BLaER1 treated with 17β-estradiol and CSF1 and Interleukin-3, amounts not matched to agents 10 nM and 100 nM (cell line): ENCODE data around the gene HAVCR1.
A peak's percentile ranks its signal among the peaks of the same experiment; 100 is the strongest.

Experiments used
- H3K27ac ChIP-seq, 11 experiments: shearing (Covaris generic); formaldehyde crosslinking; 2 replicates each; pipeline ENCODE4 v1.8.1; 2022
- H3K27me3 ChIP-seq, 11 experiments: shearing (Covaris generic); formaldehyde crosslinking; 2 replicates each; pipeline ENCODE4 v1.8.1; 2022
- H3K36me3 ChIP-seq, 11 experiments: shearing (Covaris generic); formaldehyde crosslinking; 2 replicates each; pipeline ENCODE4 v1.8.1; 2022
- H3K4me1 ChIP-seq, 10 experiments: shearing (Covaris generic); formaldehyde crosslinking; 2 replicates each; pipeline ENCODE4 v1.8.1; 2022
- H3K4me2 ChIP-seq, 11 experiments: shearing (Covaris generic); formaldehyde crosslinking; 2 replicates each; pipeline ENCODE4 v1.8.1; 2022
- H3K4me3 ChIP-seq, 10 experiments: shearing (Covaris generic); formaldehyde crosslinking; 2 replicates each; pipeline ENCODE4 v1.8.1; 2022
- H3K9ac ChIP-seq, 11 experiments: shearing (Covaris generic); formaldehyde crosslinking; 2 replicates each; pipeline ENCODE4 v1.8.1; 2022
- H3K9me3 ChIP-seq, 11 experiments: shearing (Covaris generic); formaldehyde crosslinking; replicated peaks in 1 of 11; 2 replicates each; pipeline ENCODE4 v1.8.1; 2022
- H4K20me1 ChIP-seq, 11 experiments: shearing (Covaris generic); formaldehyde crosslinking; 2 replicates each; pipeline ENCODE4 v1.8.1; 2022
- Cebpa-rat ChIP-seq, 11 experiments: shearing (Covaris generic); IDR thresholded peaks; 2 replicates each; pipeline ENCODE4 v1.8.1; 2022

HAVCR1 gene

DNA sequence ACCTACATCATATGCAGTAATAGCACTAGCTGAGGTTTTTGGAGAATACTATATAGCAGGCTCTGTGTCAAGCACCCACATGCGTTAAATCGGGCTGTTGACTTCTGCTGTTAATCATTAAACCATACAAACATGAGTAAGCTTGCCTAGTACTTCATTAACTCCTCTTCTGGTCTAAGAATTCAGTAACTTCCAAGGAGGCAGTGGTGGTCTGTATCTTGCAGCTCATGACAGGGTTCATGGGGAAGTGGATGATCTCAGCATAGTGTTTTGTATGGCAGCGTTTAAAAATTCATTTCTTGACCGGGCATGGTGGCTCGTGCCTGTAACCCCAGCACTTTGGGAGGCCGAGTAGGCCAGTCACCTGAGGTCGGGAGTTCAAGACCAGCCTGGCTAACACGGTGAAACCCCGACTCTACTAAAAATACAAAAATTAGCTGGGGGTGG lies at the start of gene HAVCR1:
Gene HAVCR1, minus strand, starts transcription at position 24 of the 447 bp plus-strand sequence. CDS start 1,173 bp downstream, outside the sequence.
- H4K20me1 ChIP-seq: no peaks in the 10 kb centered on the region
- no peak within 1 kb of the TSS for H3K27ac ChIP-seq
- no peaks in the 10 kb centered on the region for H3K4me1 ChIP-seq
- no peak within 1 kb of the TSS for H3K4me3 ChIP-seq
- H3K4me2 ChIP-seq: no peak within 1 kb of the TSS
- no peak within 1 kb of the TSS for H3K9ac ChIP-seq
- no peaks in the 10 kb centered on the region for H3K36me3 ChIP-seq
- peaks cover 0 to 5% (median 0%) of the 10 kb centered on the region in 11 experiments; a peak in 1 of 22 replicates for H3K9me3 ChIP-seq
- TF ChIP-seq Cebpa-rat (IDR thresholded peaks at IDR 0.05): no peak
- no peaks in the 10 kb centered on the region for H3K27me3 ChIP-seq

DNA sequence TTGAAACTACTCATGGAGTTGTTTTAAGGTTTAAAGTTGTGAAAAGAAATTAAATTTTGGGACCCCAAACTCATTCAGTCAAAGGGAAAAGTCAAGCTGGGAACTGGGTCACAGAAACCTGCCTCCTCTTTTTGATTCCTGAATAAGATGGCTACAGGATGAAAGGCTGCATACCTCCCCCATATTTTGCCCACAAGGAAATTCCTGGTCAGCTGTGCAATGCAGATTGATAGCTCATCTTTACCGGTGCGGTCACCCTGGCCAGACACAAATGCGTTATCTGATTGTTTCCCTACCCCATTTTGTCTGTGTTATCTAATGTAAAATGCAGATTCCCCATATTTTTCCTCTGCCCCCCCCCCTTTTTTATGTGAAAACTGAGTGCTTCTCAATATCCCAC lies 48.6 kb upstream of the HAVCR1 start:
- Histone ChIP-seq H3K4me3 (peak overlapping the region in 4 of 10 experiments; percentile 61 to 79 (median 70); a peak in 9 of 20 replicates), H3K9me3 (no peaks in the 10 kb centered on the region), H3K27me3 (no peaks in the 10 kb centered on the region), H4K20me1 (peaks cover 0 to 31% (median 0%) of the 10 kb centered on the region in 11 experiments; a peak in 2 of 22 replicates), H3K9ac (peak overlapping the region in 6 of 11 experiments; percentile 42 to 87 (median 78); a peak in 11 of 22 replicates), H3K4me2 (peak overlapping the region in 8 of 11 experiments; percentile 45 to 96 (median 78); a peak in 17 of 22 replicates), H3K27ac (peak overlapping the region in 7 of 11 experiments; percentile 48 to 93 (median 87); a peak in 13 of 22 replicates), H3K36me3 (peaks cover 0 to 42% (median 0%) of the 10 kb centered on the region in 11 experiments; a peak in 7 of 22 replicates), H3K4me1 (peaks cover 21 to 81% (median 42%) of the 10 kb centered on the region in 10 experiments)
- TF ChIP-seq Cebpa-rat (IDR thresholded peaks at IDR 0.05): no peak

DNA sequence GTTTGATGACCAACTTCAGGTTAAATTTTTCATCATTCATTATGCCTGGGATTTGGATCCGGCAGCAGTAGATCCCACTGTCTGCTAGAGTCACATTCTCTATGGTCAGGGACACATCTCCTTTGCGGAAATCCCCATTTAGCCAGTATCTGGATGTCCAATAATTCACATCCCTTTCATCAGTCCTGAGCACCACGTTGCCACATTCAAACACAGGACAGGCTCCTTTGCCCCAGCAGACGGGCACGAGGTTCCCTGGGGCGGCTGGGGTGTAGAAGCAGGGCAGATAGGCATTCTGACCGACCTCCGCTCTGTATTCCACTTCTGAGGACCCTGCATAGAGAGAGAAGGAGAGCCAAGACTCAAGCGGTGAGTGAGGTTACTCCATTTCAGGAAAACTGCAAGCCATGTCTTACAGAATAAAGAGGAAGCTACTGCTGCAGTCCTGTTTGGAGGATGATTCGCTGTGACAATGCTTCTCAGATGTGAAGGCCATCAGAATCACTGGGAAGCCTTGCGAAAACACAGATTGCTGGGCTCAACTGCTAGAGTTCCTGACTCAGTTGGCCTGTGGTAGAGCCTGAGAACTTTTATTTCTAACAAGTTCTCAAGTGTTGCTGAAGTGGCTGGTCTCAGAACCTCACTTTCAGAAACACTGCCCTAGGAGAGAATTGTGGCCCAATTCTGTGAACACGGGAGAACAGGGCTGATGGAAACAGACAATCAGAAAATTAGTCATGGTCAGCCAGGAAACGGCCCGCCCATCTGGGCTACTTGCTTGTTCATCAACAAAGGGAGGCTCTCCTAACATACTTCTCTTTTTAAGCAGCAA lies 47.9 kb upstream of the HAVCR1 start:
- Histone ChIP-seq H3K4me2 (peak overlapping the region in 8 of 11 experiments; percentile 45 to 96 (median 78); a peak in 17 of 22 replicates), H4K20me1 (peaks cover 0 to 38% (median 0%) of the 10 kb centered on the region in 11 experiments; a peak in 2 of 22 replicates), H3K9ac (peak overlapping the region in 6 of 11 experiments; percentile 42 to 87 (median 78); a peak in 12 of 22 replicates), H3K27me3 (no peaks in the 10 kb centered on the region), H3K27ac (peak overlapping the region in 9 of 11 experiments; percentile 1 to 93 (median 81); a peak in 15 of 22 replicates), H3K4me1 (peaks cover 21 to 86% (median 42%) of the 10 kb centered on the region in 10 experiments), H3K4me3 (peak overlapping the region in 5 of 10 experiments; percentile 13 to 79 (median 67); a peak in 9 of 20 replicates), H3K9me3 (no peaks in the 10 kb centered on the region), H3K36me3 (peaks cover 0 to 48% (median 0%) of the 10 kb centered on the region in 11 experiments; a peak in 7 of 22 replicates)
- peak in 1 of 11 experiments; percentile 44; a peak in 1 of 22 replicates for TF ChIP-seq Cebpa-rat (IDR thresholded peaks at IDR 0.05)

DNA sequence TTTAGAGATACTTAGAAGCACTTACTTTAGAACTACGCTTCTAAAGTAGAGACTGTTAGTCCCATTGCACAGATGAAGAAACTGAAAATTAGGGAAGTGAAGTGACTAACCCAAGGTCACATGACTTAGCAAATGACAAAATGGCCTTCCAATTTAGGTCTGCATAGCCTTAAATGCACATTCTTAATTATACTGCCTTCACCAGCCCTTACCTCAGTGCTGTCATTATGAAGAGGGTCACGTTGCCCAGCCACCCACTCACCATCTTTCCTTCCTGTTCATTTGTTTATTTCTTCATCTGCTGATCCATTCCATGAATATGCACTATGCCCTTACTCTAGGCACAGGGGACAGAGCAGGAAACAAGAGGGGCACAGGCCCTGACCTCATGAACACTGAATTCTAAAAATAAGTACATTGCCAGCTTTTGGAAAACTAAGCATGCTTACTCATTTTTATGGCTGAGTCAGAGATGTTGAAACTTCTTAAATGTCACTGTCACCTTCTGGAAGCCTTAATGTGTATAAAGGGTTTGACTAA lies 41.3 kb upstream of the HAVCR1 start:
- H3K36me3 ChIP-seq: peaks cover 0 to 100% (median 0%) of the 10 kb centered on the region in 11 experiments; a peak in 7 of 22 replicates
- peaks cover 6 to 73% (median 19%) of the 10 kb centered on the region in 10 experiments; a peak in 19 of 20 replicates for H3K4me1 ChIP-seq
- peaks cover 0 to 97% (median 0%) of the 10 kb centered on the region in 11 experiments; a peak in 3 of 22 replicates for H4K20me1 ChIP-seq
- no peaks in the 10 kb centered on the region for H3K9me3 ChIP-seq
- peak overlapping the region; percentile 1 to 70 (median 39); a peak in 18 of 22 replicates for H3K27ac ChIP-seq
- no peak overlapping the region for H3K4me3 ChIP-seq
- no peaks in the 10 kb centered on the region for H3K27me3 ChIP-seq
- peak overlapping the region; percentile 16 to 95 (median 49); a peak in 21 of 22 replicates for H3K4me2 ChIP-seq
- H3K9ac ChIP-seq: peak overlapping the region in 2 of 11 experiments; percentile 26 to 38; a peak in 4 of 22 replicates
- peak in 1 of 11 experiments; percentile 17; a peak in 1 of 22 replicates for TF ChIP-seq Cebpa-rat (IDR thresholded peaks at IDR 0.05)

DNA sequence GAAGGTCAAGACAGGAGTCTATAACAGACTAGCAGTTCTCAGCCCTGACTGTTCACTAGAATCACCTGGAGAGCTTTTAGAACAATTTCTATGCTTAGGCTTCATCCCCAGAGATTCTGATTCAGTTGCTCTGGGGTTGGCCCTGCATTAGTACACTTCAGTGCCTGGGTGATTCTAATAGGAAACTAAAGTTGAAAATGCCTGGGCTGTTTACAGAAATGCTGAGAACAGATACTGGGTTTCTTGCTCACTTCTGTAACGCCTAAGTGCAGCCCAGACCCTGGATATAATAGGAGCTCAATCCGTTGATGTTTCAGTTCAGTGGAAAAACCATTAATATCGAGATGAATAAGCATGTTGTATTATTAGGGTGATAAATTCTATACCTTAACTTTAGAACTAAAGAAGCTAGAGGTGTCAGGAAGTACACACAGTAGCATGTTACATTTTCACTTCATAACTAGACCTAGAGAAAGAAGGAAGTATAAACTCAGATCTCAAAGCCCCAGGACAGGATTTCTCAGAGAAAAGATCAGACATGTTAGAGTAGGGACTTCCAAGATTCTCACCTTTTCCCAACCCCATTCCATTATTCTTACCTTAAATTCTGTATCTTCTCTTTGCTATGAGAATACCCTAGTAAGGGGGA lies 29.6 kb upstream of the HAVCR1 start:
- H3K4me3 ChIP-seq: no peak overlapping the region
- H3K9ac ChIP-seq: no peak overlapping the region
- H3K36me3 ChIP-seq: peaks cover 0 to 84% (median 0%) of the 10 kb centered on the region in 11 experiments; a peak in 7 of 22 replicates
- no peak overlapping the region for H3K27ac ChIP-seq
- peaks cover 0 to 7% (median 0%) of the 10 kb centered on the region in 10 experiments; a peak in 1 of 20 replicates for H3K4me1 ChIP-seq
- peaks cover 0 to 15% (median 0%) of the 10 kb centered on the region in 11 experiments; a peak in 3 of 22 replicates for H3K9me3 ChIP-seq
- no peak for TF ChIP-seq Cebpa-rat (IDR thresholded peaks at IDR 0.05)
- H3K4me2 ChIP-seq: no peak overlapping the region
- peaks cover 0 to 82% (median 0%) of the 10 kb centered on the region in 11 experiments; a peak in 5 of 22 replicates for H4K20me1 ChIP-seq
- no peaks in the 10 kb centered on the region for H3K27me3 ChIP-seq

DNA sequence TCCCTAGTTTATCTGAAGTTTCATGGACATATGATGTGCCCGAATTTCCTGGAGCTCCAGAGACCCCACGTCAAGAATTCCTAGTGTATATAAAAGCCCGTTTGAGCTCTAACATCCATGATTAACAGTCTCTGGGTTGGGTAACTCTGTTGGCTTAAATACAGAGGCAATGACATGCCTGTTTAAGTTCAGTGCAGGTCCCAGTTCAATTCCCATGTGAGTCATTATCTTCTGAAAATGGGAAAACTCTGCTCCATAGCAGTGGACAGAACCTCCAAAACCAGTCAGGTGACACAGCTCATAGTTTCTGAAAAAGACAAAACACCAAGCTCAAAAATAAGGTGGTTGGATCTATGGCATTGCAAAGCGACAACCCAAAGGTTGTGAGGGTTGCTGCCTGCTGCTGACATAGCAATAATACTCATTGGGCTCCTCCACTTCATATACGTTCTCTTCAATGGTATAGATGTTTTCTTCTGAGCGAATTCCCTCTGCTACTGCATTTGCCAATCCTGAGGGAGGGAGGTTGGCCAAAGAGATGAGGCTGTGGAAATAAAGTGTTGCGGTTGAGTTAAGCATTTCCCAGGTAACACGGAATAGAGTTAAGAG lies 27.9 kb upstream of the HAVCR1 start:
- no peak for TF ChIP-seq Cebpa-rat (IDR thresholded peaks at IDR 0.05)
- H3K36me3 ChIP-seq: peaks cover 0 to 83% (median 0%) of the 10 kb centered on the region in 11 experiments; a peak in 7 of 22 replicates
- H3K27ac ChIP-seq: no peak overlapping the region
- H3K27me3 ChIP-seq: no peaks in the 10 kb centered on the region
- peaks cover 0 to 15% (median 0%) of the 10 kb centered on the region in 11 experiments; a peak in 3 of 22 replicates for H3K9me3 ChIP-seq
- no peak overlapping the region for H3K4me2 ChIP-seq
- no peak overlapping the region for H3K4me3 ChIP-seq
- H3K9ac ChIP-seq: no peak overlapping the region
- H4K20me1 ChIP-seq: peaks cover 0 to 82% (median 0%) of the 10 kb centered on the region in 11 experiments; a peak in 5 of 22 replicates
- H3K4me1 ChIP-seq: peaks cover 0 to 7% (median 0%) of the 10 kb centered on the region in 10 experiments; a peak in 1 of 20 replicates

DNA sequence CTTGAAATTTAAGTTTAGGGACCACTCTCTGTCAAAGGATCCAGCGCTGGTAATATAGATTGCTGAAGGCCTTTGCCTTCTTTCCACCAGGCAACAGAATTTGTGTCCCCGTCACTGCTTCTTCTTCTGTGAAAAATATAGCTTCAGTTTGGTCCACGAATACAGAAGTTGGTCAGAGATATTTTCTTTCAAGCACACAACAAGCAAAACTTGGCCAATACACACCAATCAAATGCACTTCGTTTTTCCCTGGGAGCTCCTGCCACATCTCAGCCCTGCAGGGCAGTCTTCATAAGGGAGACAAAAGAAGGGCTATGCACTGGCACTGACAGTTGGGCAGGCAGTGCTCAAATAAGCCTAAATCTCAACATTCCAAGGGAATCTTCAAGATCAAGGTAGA lies 27.0 kb upstream of the HAVCR1 start:
- no peak for TF ChIP-seq Cebpa-rat (IDR thresholded peaks at IDR 0.05)
- Histone ChIP-seq H3K9me3 (peaks cover 0 to 15% (median 0%) of the 10 kb centered on the region in 11 experiments; a peak in 3 of 22 replicates), H3K9ac (no peak overlapping the region), H3K4me3 (no peak overlapping the region), H3K27ac (no peak overlapping the region), H3K4me1 (peaks cover 0 to 7% (median 0%) of the 10 kb centered on the region in 10 experiments; a peak in 1 of 20 replicates), H3K27me3 (no peaks in the 10 kb centered on the region), H4K20me1 (peaks cover 0 to 80% (median 0%) of the 10 kb centered on the region in 11 experiments; a peak in 4 of 22 replicates), H3K36me3 (peaks cover 0 to 81% (median 0%) of the 10 kb centered on the region in 11 experiments; a peak in 7 of 22 replicates), H3K4me2 (no peak overlapping the region)
